ENCODE data around the gene CRTAC1.

GRCh38 chr10:97866524-97867219, 163.7 kb downstream of the CRTAC1 start:
- TF ChIP-seq CTCF (conservative IDR thresholded peaks at IDR 0.05 in 1 of 2, IDR thresholded peaks at IDR 0.05 in 1 of 2; ENCODE audit: extremely low read depth in 1 of 2, insufficient read depth in 1 of 2, low read depth in 1 of 2, low read length in 2 of 2) (no peak), EZH2 (IDR thresholded peaks at IDR 0.05; ENCODE audit: borderline replicate concordance, low read length) (no peak)
